ENCODE data around the gene CPNE4.
"Not testable (repeated sequence)": the region's sequence is repeated elsewhere in the genome, so short reads cannot be mapped to it uniquely, and the experiment has no call there.

Gene CPNE4

DNA sequence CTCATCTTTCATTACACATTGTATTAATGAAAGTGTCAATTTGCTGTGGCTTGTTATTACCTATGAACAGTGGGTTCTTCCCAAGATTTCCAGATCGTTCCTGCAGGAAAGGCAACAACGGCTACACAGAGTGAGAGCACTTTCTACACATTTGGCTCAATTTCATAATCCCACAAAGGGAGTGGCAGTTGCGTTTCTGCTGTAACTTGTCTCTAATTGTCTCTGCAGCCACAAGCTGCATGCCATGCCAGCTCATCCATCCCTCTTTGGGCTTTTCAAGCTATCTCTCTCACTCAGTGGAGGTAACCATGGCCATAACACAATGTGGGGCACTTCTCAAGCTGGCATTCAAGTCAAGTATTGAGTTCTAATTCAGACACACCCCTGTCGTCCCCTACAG is 27.7 kb upstream of the CPNE4 start:
- no peak for TF ChIP-seq ZFX (IDR thresholded peaks at IDR 0.05)
- TF ChIP-seq, protein P1, sequence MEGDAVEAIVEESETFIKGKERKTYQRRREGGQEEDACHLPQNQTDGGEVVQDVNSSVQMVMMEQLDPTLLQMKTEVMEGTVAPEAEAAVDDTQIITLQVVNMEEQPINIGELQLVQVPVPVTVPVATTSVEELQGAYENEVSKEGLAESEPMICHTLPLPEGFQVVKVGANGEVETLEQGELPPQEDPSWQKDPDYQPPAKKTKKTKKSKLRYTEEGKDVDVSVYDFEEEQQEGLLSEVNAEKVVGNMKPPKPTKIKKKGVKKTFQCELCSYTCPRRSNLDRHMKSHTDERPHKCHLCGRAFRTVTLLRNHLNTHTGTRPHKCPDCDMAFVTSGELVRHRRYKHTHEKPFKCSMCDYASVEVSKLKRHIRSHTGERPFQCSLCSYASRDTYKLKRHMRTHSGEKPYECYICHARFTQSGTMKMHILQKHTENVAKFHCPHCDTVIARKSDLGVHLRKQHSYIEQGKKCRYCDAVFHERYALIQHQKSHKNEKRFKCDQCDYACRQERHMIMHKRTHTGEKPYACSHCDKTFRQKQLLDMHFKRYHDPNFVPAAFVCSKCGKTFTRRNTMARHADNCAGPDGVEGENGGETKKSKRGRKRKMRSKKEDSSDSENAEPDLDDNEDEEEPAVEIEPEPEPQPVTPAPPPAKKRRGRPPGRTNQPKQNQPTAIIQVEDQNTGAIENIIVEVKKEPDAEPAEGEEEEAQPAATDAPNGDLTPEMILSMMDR (conservative IDR thresholded peaks at IDR 0.05) = no peak
- H3K27ac ChIP-seq = no peak overlapping the region

DNA sequence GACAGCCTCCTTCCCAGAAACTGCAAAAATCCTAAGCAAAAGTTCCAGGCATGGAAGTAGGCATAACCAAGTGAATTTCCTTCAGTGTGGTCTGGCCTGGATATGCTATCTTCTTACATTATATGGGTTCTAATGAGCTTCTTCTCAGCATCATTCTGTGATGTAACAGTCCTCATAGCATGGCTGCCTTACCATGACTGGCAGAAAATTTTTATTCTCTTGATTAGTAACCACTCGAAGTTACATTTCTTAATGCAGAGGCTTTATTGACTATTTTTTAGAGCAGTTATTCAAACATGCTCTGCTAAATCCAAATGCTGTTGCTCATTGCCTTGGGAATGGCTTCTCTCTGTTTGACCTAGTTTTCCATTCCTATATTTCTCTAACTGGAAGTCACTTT is 21.1 kb upstream of the CPNE4 start:
- no peak overlapping the region for H3K27ac ChIP-seq
- TF ChIP-seq, protein P1 (conservative IDR thresholded peaks at IDR 0.05) = no peak
- no peak for TF ChIP-seq ZFX (IDR thresholded peaks at IDR 0.05)

DNA sequence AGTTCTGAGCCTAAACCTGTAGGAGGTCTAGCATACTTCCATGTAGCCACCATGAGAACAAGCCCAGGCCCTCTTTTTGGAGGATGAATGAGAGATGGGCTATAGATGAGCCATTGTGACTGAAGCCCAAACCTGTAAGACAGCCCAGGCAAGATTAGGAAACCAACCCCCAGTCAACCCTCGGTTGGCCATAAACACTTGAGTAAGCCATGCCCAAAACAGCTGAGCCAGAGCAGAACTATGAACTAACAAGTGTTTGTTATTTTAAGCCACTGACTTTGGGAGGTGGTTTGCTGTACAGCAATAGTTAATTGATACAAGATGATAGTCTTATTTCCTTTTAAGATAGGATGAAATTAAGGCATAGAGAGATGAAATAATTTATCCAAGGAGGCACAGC is 12.4 kb upstream of the CPNE4 start:
- TF ChIP-seq, protein P1 (conservative IDR thresholded peaks at IDR 0.05) = no peak
- TF ChIP-seq ZFX (IDR thresholded peaks at IDR 0.05) = no peak
- H3K27ac ChIP-seq = no peak overlapping the region

DNA sequence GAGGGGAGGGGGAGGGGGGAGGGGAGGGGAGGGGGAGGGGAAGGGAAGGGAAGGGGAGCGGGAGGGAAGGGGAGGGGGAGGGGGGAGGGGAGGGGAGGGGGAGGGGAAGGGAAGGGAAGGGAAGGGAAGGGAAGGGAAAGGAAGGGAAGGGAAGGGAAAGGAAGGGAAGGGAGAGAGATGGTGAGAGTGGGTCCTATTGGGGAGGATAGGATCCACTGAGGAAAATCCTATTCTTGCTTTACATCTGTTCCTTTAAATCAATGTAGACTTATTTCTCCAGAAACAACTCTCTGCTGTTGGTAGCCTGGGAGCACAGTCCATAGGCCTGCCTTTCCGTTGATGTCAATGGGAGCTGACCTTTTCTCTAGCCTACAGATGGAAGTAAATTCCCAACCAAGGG is 10.1 kb upstream of the CPNE4 start:
- not testable (repeated sequence) for H3K27ac ChIP-seq

DNA sequence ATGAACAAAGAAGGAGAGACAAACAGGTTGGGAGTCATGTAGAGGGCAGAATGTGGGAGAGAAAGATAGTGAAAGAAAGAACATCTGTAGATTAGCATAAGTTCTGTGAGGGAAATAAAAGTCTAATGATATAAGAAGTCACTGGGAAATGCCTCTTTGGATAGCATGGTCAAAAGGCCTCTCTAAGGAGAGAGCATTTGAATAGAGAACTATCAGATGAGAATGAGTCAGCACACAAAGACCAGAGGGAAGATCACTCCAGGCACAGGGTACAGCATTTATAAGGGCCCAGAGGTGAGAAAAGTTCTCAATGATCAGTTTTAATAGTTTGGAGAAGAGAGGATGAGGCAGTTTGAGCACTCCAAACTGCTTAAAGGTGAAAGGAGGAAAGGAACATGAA is 7.9 kb upstream of the CPNE4 start:
- TF ChIP-seq, protein P1 (conservative IDR thresholded peaks at IDR 0.05) = no peak
- no peak for TF ChIP-seq ZFX (IDR thresholded peaks at IDR 0.05)
- no peak overlapping the region for H3K27ac ChIP-seq

DNA sequence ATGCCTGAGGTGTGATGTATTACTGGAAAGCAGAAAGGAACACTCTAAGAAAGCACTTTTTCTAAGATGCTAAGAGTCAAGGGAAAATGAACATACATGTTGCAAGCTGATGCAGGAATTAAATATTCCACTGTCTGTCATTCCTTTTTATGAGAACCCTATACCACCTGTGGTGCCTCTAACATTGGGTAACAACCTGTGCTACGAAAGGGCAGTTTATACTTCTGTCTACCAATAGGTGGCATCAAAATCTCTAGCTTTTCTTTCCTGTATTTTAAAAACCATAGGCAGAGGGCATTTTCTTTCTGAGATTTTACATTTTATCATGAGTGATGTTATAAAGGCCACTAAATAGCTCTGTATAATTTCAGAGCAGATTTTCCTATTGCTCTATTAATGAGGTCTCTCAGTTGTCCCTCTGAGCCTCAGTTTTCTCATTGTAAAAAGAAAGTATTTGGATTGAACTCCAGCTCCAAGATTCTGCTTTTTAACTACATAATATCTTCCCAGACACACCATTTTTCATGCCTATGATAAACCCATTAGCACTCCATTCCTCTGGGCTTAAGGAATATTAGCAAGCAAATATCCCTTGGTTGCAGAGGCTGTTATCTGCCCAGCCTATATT is 3.5 kb upstream of the CPNE4 start:
- H3K27ac ChIP-seq = no peak overlapping the region
- TF ChIP-seq ZFX (IDR thresholded peaks at IDR 0.05) = no peak
- TF ChIP-seq, protein P1 (conservative IDR thresholded peaks at IDR 0.05) = peak; percentile 83

DNA sequence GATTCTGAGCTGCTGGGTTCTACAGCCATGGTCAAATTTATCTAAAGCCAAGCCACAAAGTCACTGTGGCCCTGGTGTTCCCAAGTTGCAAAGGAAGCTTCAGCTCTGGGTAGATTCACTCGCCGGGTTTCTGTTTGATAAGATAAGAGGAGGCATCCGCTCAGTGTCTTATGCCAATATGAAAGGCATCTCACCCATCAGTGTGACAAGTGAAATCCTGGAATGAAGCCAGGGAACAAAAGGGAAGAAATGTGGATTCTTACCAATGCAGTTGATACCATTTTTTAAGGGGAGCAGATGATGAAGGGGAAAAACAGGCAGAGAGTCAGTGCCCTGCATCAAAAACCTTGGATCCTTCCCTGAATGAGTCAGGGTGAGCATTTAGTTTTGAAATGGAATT is 2.8 kb upstream of the CPNE4 start:
- TF ChIP-seq, protein P1 (conservative IDR thresholded peaks at IDR 0.05) = no peak
- TF ChIP-seq ZFX (IDR thresholded peaks at IDR 0.05) = no peak
- no peak overlapping the region for H3K27ac ChIP-seq

DNA sequence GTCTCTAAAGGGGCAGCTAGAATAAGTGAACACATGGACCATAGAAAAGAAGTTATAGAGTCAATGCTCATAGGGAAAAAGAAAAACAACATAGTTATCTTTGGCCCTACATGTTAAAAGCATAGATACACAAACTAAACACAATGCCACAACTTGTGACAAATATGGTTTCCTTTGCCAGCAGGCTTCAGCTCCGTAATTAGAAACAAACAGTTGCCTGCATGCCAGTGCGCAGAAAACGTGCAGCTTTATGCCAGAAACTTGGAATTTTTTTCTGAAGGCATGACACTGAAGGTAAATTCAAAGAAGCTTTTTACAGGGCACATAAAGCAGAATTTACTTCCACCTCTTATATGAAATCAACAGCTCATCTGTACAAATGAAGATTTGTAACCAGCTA is 2.2 kb upstream of the CPNE4 start:
- TF ChIP-seq ZFX (IDR thresholded peaks at IDR 0.05) = no peak
- TF ChIP-seq, protein P1 (conservative IDR thresholded peaks at IDR 0.05) = no peak

More for the DNA sequence above, 2.2 kb upstream of the CPNE4 start:
- H3K27ac ChIP-seq = no peak overlapping the region
